SK-N-SH treated with all-trans-retinoic acid at 6 μM for 48 hours (cell line): ENCODE data around the gene IWS1.

Experiments used
- ARNTL ChIP-seq: fragments of 450-650 bp; formaldehyde crosslinking; IDR thresholded peaks from 2 replicates; pipeline ENCODE4 v1.5.0; 2020; ENCODE audit warnings: low read depth, mild to moderate bottlenecking, moderate library complexity, borderline replicate concordance
- CSDC2 ChIP-seq: fragments of 250-450 bp; sonication (Bioruptor Pico); IDR thresholded peaks from 2 replicates; pipeline ENCODE4 v1.5.0; 2020; ENCODE audit warnings: mild to moderate bottlenecking, moderate library complexity
- ESRRG ChIP-seq: fragments of 250-450 bp; sonication (Bioruptor Pico); IDR thresholded peaks from 2 replicates; pipeline ENCODE4 v1.6.1; 2021; ENCODE audit warnings: mild to moderate bottlenecking
- GLIS3 ChIP-seq: fragments of 250-450 bp; sonication (Bioruptor Pico); IDR thresholded peaks from 2 replicates; pipeline ENCODE4 v1.5.0; 2020; ENCODE audit warnings: mild to moderate bottlenecking, moderate library complexity
- PPARA ChIP-seq: fragments of 250-450 bp; sonication (Bioruptor Pico); IDR thresholded peaks from 2 replicates; pipeline ENCODE4 v1.5.0; 2020; ENCODE audit warnings: mild to moderate bottlenecking, borderline replicate concordance
- TOX ChIP-seq: fragments of 250-450 bp; sonication (Bioruptor Pico); IDR thresholded peaks from 2 replicates; pipeline ENCODE4 v1.8.0; 2021; ENCODE audit warnings: mild to moderate bottlenecking, moderate library complexity, borderline replicate concordance
- ZC3H10 ChIP-seq: fragments of 250-450 bp; sonication (Bioruptor Pico); IDR thresholded peaks from 2 replicates; pipeline ENCODE4 v1.5.1; 2021; ENCODE audit warnings: mild to moderate bottlenecking, moderate library complexity
- ZFP3 ChIP-seq: fragments of 250-450 bp; sonication (Bioruptor Pico); IDR thresholded peaks from 2 replicates; pipeline ENCODE4 v1.5.0; 2020; ENCODE audit warnings: mild to moderate bottlenecking, moderate library complexity
- ZFP30 ChIP-seq: fragments of 450-650 bp; formaldehyde crosslinking; IDR thresholded peaks from 2 replicates; pipeline ENCODE4 v1.5.0; 2022; ENCODE audit warnings: mild to moderate bottlenecking, moderate library complexity
- ZNF565 ChIP-seq: fragments of 450-650 bp; formaldehyde crosslinking; conservative IDR thresholded peaks from 2 replicates; pipeline ENCODE4 v1.5.0; 2020; ENCODE audit warnings: low read depth, mild to moderate bottlenecking, moderate library complexity
- ZNF70 ChIP-seq: fragments of 450-650 bp; formaldehyde crosslinking; IDR thresholded peaks from 2 replicates; pipeline ENCODE4 v1.5.0; 2020; ENCODE audit warnings: mild to moderate bottlenecking, moderate library complexity
- TF ChIP-seq, protein P1 (sequence below): fragments of 250-450 bp; sonication (Bioruptor Pico); IDR thresholded peaks from 2 replicates; pipeline ENCODE4 v1.8.0; 2020; ENCODE audit warnings: mild to moderate bottlenecking, moderate library complexity, borderline replicate concordance
- TF ChIP-seq, protein P2 (sequence below): fragments of 250-450 bp; sonication (Bioruptor Pico); IDR thresholded peaks from 2 replicates; pipeline ENCODE4 v1.8.0; 2021; ENCODE audit warnings: low read depth, mild to moderate bottlenecking, moderate library complexity, borderline replicate concordance

DNA sequence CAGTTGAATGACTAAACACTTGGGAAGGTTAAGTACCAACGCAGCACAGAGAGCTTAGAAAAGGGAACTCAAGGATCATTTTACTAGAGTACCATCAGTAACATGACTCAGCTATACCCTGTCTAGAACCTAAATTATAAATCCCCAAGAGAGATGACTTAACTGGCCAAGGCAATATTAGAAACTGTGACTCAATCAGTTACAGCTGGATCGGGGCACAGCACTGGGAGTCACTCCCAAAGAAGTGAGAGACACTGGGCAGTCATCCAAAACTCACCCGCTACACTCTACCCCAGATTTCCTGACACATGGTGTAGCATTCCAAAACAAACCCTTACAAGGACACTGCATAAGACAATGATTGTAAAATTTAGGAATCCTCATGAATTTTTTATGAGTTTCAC lies 17.7 kb downstream of the IWS1 start:
- no peak for TF ChIP-seq ESRRG (CRISPR knock-in tag)
- TF ChIP-seq ARNTL (CRISPR knock-in tag), result no peak
- TF ChIP-seq ZFP30, result no peak
- no peak for TF ChIP-seq ZNF70
- TF ChIP-seq, protein P1, sequence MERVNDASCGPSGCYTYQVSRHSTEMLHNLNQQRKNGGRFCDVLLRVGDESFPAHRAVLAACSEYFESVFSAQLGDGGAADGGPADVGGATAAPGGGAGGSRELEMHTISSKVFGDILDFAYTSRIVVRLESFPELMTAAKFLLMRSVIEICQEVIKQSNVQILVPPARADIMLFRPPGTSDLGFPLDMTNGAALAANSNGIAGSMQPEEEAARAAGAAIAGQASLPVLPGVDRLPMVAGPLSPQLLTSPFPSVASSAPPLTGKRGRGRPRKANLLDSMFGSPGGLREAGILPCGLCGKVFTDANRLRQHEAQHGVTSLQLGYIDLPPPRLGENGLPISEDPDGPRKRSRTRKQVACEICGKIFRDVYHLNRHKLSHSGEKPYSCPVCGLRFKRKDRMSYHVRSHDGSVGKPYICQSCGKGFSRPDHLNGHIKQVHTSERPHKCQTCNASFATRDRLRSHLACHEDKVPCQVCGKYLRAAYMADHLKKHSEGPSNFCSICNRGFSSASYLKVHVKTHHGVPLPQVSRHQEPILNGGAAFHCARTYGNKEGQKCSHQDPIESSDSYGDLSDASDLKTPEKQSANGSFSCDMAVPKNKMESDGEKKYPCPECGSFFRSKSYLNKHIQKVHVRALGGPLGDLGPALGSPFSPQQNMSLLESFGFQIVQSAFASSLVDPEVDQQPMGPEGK (CRISPR knock-in tag), result no peak
- TF ChIP-seq, protein P2, sequence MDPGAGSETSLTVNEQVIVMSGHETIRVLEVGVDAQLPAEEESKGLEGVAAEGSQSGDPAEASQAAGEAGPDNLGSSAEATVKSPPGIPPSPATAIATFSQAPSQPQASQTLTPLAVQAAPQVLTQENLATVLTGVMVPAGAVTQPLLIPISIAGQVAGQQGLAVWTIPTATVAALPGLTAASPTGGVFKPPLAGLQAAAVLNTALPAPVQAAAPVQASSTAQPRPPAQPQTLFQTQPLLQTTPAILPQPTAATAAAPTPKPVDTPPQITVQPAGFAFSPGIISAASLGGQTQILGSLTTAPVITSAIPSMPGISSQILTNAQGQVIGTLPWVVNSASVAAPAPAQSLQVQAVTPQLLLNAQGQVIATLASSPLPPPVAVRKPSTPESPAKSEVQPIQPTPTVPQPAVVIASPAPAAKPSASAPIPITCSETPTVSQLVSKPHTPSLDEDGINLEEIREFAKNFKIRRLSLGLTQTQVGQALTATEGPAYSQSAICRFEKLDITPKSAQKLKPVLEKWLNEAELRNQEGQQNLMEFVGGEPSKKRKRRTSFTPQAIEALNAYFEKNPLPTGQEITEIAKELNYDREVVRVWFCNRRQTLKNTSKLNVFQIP (CRISPR knock-in tag), result no peak
- TF ChIP-seq GLIS3 (CRISPR knock-in tag), result no peak
- TF ChIP-seq TOX (CRISPR knock-in tag), result no peak
- TF ChIP-seq ZNF565, result no peak
- TF ChIP-seq CSDC2 (CRISPR knock-in tag), result no peak
- TF ChIP-seq ZFP3, result no peak
- no peak for TF ChIP-seq PPARA (CRISPR knock-in tag)
- no peak for TF ChIP-seq ZC3H10
